CD4-positive, alpha-beta T cell treated with Interleukin-17A for 4 hours (primary cell): ENCODE data around the gene TMEM192.
"Not testable (repeated sequence)": the region's sequence is repeated elsewhere in the genome, so short reads cannot be mapped to it uniquely, and the experiment has no call there.

Experiments used
- DNase-seq: peaks from one replicate; pipeline ENCODE4 v3.0.0-alpha.2; 2020; ENCODE audit warnings: mixed read lengths

The TMEM192 gene

DNA sequence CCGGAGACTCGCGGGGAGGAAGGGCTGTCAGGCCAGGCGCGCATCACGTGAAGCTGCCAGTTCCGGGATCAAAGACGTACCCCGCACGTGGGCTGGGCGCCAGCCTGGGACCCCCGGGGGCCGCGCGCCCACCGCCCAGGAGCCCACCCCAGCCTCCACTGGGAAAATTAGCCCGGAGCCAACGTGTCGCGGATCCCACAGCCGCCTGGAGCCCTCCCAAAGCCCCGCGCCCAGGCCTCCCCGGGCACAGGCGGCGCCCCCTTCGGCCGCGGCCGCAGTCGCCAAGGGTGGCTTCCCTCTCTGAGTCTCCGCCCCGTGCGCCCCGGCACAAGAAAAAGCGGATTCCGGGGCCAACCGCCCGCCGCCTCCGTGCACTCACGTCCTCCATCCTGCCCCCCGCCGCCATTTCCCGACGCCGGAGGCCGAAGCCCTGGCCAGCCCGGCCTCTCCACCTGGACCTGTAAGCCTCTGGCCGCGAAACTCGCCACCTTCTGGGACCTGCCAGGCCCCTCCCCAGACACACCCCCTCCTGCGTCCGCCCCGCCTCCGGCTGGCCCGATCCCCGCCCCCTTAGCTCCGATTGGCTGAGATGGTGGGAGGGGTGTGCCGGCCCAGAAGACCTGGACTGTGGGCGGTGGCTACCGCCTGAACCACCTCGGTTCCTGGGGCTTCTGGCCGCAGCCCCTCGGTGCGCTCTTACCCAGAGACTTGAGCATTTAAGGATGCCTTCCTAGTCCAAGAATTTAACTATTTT, at the start of gene TMEM192:
TMEM192 (minus strand) TSS at position 493 of the 754 bp plus-strand sequence; CDS start at position 406, 87 bp downstream.
- peak; percentile 93 for DNase-seq

DNA sequence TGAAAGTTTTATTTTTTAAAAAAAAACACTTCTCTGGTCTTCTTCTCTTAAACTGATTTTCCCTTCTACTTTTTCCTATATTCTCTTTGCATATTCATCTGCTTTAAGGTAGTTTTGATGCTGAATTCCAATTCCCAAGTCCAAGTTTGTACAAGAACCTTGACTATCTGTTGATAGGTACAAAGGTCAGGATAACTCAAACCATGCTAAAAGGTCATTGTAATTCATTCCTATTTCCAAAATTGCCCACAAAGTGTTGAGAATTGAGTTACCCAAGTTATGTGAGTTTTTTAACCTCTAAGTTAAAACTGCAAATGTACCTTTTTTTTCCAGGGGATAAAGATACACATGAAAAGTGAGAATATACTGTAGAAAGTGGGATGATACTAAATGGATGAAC, 46.1 kb upstream of the TMEM192 start:
- DNase-seq: no peak

DNA sequence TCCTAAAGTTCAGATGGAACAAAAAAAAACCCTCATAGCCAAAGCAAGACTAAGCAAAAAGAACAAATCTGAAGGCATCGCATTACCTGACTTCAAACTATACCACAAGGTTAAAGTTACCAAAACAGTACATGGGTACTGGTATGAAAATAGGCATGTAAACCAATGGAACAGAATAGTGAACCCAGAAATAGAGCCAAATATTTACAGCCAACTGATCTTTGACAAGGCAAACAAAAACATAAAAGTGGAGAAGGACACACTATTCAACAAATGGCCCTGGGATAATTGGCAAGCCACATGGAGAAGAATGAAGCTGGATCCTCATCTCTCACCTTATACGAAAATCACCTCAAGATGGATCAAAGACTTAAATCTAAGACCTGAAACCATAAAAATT, 44.2 kb upstream of the TMEM192 start:
- no peak for DNase-seq

DNA sequence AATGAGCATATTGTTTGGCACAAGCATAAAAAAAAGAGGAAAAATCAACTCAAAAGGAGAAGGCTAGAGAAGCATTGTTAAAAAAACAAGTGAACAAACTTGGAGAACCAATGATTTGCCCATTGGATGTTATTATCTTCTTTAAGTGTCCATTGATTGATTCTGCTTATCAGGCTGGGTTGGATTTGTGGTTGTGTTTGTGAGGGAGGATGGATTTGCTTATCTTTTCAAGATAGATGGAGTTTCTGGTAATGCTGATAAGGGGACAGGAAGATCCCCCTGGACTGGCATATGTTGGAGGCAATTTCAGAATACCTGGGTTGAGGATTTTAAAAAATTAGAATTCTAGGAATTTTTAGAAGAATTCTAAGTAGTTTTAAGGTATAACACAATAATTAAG, 41.8 kb upstream of the TMEM192 start:
- DNase-seq: no peak

DNA sequence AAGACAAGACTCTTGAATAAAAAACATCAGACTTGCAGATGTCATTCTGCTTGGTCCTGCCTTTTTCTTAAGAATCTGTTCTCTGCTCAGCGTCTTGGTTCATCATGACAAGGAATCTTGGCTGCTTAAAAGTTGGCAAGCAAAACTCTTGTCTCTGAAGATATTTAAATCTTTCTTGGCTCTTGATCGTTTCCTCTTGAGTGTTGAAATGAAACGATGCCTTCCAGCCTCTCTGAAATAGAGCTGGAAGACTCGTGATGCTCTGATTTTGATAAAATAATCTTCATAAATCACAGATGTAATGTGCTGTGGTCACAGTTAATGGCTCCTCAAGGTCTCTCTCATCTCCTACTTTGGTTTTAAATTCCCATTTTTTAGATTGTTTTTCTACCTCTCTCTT, 39.9 kb upstream of the TMEM192 start:
- DNase-seq: no peak

DNA sequence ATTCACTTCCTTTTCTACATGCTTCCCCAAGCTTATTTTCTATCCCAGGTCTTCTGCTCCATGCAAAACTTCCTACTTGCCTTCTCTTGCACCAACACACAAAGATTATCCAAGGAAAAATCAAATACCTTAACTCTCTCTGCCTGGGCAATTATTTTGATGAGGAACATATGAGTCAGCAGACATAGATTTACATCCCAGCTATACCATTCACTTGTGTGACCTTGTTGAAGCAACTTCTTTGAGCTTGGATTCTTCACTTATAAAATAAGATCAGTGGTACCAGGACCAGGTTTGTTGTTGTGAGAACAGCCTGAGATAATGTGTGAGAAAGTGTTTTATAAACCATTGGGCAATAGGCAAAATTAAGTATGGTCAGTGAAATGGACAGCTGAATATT, 39.1 kb upstream of the TMEM192 start:
- DNase-seq: no peak

DNA sequence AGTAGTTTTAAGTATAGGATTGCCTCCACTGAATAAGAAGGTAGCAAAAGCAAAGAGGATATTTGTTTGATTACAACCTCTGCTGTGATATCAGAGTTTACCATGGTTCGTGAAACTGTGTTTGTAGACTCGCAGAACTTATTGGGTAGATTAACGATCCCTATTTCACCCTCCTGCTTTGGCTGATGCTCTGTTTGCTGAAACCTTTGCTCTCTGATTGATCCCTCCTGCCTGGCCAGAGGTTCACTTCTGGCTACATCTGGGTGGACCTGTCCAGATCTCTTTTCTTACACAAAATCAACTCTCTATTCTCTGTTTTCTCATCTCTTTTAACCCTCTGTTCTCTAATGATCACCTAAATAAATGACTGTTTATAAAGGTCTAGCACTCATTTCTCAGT, 37.9 kb upstream of the TMEM192 start:
- DNase-seq: no peak

DNA sequence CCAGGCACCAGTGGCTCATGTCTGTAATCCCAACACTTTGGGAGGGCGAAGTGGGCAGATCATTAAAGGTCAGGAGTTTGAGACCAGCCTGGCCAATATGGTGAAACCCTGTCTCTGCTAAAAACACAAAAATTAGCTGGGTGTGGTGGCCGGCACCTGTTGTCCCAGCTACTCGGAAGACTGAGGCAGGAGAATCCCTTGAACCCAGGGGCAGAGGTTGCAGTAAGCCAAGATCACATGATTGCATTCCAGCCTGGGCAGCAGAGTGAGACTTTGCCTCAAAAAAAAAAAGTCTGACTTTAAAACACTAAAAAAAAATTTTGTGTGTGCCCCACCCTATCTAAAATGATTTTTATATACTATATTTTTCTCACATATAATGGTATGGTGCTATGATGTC, 26.2 kb upstream of the TMEM192 start:
- DNase-seq: no peak

DNA sequence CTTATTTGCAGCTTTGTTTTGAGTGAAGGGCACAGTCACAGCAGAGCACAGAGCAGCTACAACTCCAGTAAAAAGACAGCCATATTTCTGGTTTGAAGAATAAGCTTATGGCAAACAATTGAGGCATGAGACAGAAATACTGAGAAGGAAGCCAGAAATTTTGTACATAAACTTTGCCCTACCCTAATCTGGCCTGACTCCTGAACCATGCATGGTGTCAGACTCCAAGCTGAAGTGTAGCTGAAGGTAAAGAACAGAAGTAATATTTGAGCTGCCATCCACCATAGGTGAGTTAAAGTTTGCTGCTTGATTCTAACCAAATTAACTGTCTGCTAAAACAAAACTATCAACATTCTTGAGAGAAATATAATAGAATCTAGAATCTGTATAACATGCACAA, 24.5 kb upstream of the TMEM192 start:
- DNase-seq: no peak

DNA sequence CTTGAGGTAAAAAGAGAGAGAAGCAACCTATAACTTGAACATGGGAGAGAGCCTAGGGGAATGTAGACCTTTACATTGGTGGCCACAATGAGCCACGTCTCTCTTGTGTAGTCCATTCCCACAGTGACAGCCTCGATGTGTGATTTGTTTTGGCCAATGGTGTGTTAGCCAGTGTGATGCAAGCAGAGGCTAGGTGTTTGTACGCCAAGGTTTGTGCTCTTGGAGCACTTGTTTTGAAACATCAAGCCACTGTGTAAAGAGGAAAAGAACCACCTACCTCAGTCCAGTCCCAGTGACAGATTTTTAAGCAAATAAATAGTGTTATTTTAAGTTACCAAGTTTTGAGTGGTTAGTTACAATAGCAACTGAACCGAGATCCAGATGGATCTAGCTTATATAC, 23.9 kb upstream of the TMEM192 start:
- no peak for DNase-seq

DNA sequence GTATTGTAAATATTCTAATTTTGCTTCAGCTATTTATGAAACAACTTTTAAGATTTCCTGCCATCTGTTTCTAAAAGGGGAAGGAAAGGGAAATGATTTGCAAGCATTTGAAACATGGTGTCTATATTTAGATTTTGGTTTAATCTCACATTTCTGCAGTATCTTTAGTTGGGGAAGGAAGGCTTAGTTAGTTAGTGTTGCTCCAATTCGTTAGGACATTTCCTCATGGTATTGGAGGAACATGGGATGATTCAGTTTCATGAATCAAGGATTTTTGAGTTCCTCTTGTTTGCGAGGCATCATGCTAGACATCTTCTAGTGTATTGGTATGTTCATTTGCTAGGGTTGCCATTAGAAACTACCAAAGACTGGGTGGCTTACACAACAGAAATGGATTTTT, 20.5 kb upstream of the TMEM192 start:
- DNase-seq: no peak

DNA sequence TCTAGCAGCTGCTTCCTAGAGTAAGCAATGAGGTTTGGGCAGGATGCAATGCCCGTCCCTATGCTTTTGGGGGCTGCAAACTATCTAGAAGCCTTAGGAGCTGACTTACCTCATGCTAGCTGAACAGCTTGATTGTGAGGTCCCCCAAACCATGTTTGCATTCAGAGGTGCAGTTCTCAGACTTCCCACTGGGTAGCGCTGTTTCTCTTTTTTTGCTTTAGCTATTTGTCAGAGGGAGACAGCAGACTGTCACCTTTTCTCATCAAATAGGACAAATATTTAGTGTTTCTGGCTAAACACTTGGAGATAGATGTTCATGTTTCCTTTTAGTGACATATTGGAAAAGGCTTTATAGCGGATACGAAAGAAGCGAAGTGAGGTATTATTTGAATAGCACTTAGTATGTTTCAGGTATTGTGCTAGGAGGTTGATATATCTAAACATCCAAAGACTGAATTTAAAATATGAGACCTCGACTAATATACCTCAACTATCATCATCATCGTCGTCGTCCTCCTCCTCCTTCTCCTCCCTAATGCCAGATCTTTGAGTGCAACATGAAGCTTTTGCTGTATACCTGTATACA, 18.7 kb upstream of the TMEM192 start:
- peak; percentile 82 for DNase-seq

DNA sequence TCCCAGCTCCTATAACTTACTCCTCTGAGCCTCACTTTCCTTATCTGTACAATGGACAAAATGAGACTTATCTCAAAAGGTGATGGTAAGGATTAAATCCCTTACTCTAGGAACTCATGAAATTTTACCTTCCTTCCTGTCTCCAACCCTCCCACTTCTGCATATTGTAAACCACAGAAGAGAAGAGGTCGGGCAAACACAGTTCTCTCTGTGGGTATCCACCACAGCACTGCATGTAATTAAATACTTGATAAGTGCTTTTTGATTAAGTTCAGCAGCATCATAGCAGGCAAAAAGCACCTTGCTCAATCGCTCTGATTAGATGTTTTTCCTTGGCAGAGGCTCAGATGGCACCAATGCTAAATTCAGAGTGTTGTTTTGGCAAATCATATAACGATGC, 17.3 kb upstream of the TMEM192 start:
- DNase-seq: no peak

DNA sequence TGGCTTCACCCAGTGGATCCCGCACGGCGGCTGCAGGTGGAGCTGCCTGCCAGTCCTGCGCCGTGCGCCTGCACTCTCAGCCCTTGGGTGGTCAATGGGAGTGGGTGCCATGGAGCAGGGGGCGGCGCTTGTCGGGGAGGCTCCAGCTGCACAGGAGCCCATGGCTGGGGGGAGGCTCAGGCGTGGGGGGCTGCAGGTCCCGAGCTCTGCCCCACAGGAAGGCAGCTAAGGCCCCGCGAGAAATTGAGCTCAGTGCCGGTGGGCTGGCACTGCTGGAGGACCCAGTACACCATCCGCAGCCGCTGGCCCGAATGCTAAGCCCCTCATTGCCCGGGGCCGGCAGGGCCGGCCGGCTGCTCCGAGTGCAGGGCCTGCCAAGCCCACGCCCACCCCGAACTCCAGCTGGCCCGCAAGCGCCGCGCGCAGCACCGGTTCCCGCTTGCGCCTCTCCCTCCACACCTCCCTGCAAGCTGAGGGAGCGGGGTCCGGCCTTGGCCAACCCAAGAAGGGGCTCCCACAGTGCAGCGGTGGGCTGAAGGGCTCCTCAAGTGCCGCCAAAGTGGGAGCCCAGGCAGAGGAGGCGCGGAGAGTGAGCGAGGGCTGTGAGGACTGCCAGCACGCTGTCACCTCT, 13.3 kb upstream of the TMEM192 start:
- not testable (repeated sequence) for DNase-seq

DNA sequence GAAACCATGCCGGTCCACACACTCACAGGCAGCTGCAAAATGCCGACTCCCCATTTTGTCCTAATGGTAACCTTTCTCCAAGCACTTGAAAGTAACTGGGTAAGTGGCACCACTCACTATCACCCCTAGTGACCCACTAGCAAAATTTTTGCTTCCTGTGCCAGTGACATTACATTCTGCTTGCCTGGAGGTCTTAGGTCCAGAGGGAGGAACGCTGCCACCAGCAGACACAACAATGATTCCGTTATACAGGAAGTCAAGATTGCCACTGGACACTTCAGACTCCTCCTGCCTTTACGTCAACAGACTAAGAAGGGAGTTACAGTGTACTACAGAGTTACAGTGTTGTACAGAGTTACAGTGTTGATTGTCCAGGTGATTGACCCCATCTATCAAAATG, 11.8 kb upstream of the TMEM192 start:
- DNase-seq: no peak

DNA sequence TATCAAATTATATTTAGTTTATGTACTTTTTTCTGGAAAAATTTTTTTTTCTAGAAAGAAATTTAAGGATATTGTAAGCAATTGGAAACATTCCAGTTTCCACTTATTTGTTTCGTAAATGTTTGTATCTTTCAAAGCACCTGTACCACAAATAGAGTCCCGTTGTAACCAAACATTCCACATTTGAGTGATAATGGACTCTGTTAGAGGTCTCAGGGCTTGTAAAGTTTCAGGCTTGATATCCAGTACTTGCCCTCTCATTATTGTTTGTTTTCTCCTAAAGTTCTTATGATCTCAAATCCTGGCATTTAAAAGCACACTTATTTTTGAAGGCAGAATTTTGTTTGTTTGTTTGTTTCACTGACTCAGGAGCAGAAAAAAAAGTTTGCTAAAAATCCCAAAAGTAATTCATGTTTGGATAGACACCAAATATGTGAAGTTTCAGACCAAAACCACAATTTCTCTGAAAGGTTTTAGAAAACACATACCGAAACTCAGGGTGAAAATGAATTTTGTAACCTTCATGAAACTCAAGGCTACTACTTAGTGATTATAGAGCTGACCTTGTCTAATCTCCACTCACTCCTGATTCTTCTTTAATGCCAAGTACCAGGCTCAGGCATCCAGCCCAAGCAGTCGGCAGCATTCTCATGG, 5.7 kb upstream of the TMEM192 start:
- no peak for DNase-seq

DNA sequence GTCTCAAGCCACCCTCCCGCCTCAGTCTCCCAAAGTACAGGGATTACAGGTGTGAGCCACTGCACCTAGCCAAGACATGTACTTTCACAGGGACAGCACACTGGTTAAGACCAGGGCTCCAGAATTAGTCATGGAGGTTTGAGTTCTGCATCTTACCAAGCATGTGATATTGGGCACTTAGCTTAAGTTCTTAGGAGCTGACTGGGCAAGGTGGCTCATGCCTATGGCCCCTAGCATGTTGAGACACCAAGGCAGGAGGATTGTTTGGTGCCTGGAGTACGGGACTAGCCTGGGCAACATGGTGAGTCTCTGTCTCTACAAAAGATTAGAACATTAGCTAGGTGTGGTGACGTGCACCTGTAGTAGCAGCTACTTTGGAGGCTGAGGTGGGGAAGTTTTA, 2.6 kb upstream of the TMEM192 start:
- DNase-seq: no peak

DNA sequence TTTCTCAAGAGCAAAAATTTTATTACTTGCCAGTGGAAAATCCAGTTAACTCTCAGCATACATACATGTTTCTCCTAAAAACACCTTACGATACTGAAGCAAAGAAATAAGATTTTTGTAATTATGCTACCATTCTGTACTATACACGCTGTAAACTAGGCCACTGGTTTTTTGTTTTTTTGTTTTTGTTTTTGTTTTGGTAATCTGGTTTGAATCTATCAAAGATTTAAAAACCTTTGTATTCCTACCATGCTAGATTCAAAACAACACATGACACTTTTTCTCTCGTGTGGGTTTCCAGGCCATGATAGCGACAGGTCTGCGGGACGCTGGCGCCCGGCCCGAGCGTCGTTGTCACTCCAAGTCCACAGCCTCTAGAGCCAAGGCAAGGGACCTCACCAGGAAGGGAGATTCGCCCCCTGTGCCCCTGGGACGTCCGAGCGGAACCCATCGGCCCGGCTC, 723 bp downstream of the TMEM192 start:
- DNase-seq: no peak

DNA sequence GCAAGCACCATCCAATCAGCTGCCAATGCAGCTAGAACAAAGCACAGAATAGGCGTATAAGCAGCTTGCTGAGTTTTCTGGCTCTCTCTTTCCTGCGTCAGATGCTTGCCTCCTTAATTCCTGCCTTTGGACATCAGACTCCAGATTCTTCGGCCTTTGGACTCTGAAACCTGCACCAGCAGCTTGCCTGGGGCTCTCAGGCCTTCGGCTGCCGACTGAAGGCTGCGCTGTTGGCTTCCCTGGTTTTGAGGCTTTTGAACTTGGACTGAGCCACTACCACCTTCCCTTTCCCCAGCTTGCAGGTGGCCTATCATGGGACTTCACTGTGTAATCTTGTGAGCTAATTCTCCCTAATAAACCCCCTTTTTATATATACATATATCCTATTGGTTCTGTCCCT, 6.1 kb downstream of the TMEM192 start:
- no peak for DNase-seq

DNA sequence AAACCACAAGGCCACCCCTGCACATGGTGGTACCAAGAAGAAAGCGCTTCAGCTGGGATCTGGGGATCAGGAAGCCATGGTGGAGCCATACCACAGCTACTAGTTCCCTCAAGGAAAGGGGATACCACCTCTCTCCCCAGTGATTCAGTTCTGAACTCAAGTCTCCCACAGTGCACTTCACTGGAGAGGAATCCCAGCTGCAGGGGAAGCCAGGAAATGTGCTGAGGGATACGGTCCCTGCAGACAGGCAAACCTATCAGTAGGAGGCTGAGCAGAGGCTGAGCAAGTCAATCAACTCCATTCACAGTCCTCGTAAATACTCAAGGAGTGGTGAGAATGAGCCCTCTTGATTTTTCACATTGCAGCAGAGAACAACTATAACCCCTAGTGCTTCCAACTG, 11.0 kb downstream of the TMEM192 start:
- DNase-seq: no peak

DNA sequence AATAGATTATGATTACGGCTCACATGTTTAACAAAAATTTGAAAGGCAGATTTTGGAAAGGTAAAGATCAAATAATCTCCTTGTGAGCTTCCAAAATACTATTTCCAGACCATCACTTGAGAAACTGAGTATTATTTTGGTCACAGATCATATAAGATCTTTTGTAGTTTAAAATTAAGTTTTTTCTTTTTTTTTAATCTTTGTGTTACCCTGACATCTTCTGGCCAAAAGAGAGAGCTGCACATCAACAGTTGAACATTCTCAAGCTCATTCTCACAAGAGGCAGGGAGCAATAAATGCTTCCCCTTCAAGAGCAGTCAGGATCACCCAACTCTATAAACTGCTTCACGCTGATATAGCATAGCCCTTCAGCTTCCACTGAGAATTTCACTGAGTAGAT, 15.9 kb downstream of the TMEM192 start:
- DNase-seq: no peak

DNA sequence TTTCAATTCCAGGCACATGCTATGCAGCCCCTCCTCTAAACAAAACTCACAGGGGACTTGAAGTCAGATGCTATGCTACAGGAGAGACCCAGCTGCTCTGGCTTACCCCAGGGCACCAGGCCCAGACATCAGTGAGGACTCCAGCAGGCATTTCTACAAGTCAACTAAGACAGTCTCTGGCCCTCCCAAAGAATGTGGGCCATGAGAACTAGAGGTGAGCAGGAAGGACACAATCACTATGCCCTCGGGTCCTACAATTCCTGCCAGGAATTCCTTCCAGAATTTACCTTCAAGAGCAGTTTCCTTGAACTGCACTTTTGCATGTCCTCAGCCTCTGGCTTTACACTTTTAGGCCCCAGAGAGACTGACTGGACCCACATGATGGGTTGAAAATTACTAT, 17.4 kb downstream of the TMEM192 start:
- no peak for DNase-seq

DNA sequence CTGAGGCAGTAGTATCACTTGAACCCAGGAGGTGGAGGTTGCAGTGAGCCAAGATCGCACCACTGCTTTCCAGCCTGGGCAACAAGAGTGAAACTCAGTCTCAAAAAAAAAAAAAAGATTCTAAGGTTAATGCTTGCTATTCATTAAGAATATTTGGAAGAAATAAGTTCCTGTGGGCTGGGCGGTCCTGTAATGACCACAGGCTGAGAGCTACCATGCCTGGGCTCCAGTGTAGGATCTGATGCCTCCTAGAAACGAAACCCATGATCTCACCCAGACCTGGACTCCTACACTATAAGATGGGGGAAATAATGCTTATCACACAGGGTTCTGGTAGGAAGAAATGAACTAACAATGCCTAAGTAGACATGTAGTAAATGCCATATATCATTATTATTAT, 17.8 kb downstream of the TMEM192 start:
- DNase-seq: no peak

DNA sequence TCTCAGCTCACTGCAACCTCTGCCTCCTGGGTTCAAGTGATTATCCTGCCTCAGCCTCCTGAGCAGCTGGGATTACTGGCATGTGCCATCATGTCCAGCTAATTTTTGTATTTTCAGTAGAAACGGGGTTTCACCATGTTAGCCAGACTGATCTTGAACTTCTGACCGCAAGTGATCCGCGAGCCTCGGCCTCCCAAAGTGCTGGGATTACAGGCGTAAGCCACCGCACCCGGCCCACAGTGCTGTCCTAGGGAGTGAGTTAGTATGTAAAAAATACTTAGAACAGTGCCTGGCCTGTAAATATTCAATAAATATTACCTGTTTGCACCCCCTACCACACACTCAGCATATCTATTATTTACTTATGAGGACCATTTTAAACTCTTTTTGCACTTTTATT, 20.5 kb downstream of the TMEM192 start:
- DNase-seq: not testable (repeated sequence)
